GM19240 (cell line): ENCODE results near the gene ALOX5.

Experiments used
- DNase-seq: peaks from one replicate; pipeline ENCODE4 v3.0.0; 2011; ENCODE audit warnings: low spot score; ENCODE audit not compliant: insufficient read length

The ALOX5 gene

GRCh38 chr10:45442662-45443061 lies 68.6 kb downstream of the ALOX5 start:
- no peak for DNase-seq

- no peak for DNase-seq
Observed at GRCh38 chr10:45443101-45444009, 69.3 kb downstream of the ALOX5 start.

- DNase-seq = no peak
Observed at GRCh38 chr10:45444022-45444421, 70.0 kb downstream of the ALOX5 start.

GRCh38 chr10:45444976-45445898 lies 71.2 kb downstream of the ALOX5 start:
- no peak for DNase-seq

- no peak for DNase-seq
Observed at GRCh38 chr10:45446858-45447257, 72.8 kb downstream of the ALOX5 start.

GRCh38 chr10:45447416-45447815 lies 73.4 kb downstream of the ALOX5 start:
- no peak for DNase-seq

GRCh38 chr10:45450866-45451265 lies 76.8 kb downstream of the ALOX5 start:
- DNase-seq = no peak

- DNase-seq = no peak
Observed at GRCh38 chr10:45451407-45451806, 77.4 kb downstream of the ALOX5 start.

- DNase-seq = no peak
Observed at GRCh38 chr10:45452268-45452667, 78.3 kb downstream of the ALOX5 start.

- DNase-seq = no peak
Observed at GRCh38 chr10:45452743-45453452, 78.9 kb downstream of the ALOX5 start.

GRCh38 chr10:45453639-45454255 lies 79.7 kb downstream of the ALOX5 start:
- DNase-seq = no peak

- no peak for DNase-seq
Observed at GRCh38 chr10:45454262-45454661, 80.2 kb downstream of the ALOX5 start.

GRCh38 chr10:45454859-45455258 lies 80.8 kb downstream of the ALOX5 start:
- DNase-seq = no peak

GRCh38 chr10:45456233-45456632 lies 82.2 kb downstream of the ALOX5 start:
- no peak for DNase-seq

- no peak for DNase-seq
Observed at GRCh38 chr10:45456822-45457221, 82.8 kb downstream of the ALOX5 start.

- no peak for DNase-seq
Observed at GRCh38 chr10:45457487-45457886, 83.5 kb downstream of the ALOX5 start.

- no peak for DNase-seq
Observed at GRCh38 chr10:45460235-45460878, 86.3 kb downstream of the ALOX5 start.

- DNase-seq = peak; percentile 58
Observed at GRCh38 chr10:45461034-45461433, 87.0 kb downstream of the ALOX5 start.

- DNase-seq = no peak
Observed at GRCh38 chr10:45463244-45464116, 89.5 kb downstream of the ALOX5 start.
